HG03342 (cell line): Measurements from ENCODE around the gene MGAT5B.
"Not testable (repeated sequence)": the region's sequence is repeated elsewhere in the genome, so short reads cannot be mapped to it uniquely, and the experiment has no call there.

Experiments used
- ATAC-seq: cut with Tn5 transposase; IDR thresholded peaks from one replicate; pipeline ENCODE4 v1.9.1; 2021; ENCODE audit warnings: mild to moderate bottlenecking, moderate library complexity; ENCODE audit not compliant: unreplicated experiment

Gene MGAT5B, protein sequence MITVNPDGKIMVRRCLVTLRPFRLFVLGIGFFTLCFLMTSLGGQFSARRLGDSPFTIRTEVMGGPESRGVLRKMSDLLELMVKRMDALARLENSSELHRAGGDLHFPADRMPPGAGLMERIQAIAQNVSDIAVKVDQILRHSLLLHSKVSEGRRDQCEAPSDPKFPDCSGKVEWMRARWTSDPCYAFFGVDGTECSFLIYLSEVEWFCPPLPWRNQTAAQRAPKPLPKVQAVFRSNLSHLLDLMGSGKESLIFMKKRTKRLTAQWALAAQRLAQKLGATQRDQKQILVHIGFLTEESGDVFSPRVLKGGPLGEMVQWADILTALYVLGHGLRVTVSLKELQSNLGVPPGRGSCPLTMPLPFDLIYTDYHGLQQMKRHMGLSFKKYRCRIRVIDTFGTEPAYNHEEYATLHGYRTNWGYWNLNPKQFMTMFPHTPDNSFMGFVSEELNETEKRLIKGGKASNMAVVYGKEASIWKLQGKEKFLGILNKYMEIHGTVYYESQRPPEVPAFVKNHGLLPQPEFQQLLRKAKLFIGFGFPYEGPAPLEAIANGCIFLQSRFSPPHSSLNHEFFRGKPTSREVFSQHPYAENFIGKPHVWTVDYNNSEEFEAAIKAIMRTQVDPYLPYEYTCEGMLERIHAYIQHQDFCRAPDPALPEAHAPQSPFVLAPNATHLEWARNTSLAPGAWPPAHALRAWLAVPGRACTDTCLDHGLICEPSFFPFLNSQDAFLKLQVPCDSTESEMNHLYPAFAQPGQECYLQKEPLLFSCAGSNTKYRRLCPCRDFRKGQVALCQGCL

DNA sequence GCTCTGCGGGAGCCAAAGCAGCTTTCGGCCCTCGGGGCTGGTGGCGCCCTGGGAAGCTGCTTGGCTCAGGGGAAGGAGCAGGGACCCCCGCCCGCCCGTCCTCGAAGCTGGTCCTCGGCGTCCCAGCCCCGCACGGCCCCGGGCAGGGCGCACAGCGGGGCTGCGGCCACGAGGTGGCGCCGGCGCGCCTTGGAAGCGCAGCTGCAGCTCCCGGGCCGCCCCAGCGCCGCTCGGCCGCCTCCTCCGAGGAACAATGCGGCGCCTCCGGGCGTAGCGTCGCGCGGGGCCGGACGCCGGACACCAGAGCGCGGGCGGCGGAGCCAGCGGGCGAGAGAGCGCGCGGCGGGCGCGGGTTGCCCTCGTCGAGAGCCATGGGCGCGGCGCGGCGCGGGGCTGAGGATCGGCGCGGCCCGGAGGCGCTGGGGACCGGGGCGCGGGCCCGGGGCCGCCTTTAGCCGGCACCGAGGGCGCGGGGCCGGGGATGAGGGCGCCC is at the start of gene MGAT5B:
TSS of gene MGAT5B (plus strand) at position 229 of the 493 bp plus-strand sequence. CDS start 626 bp downstream, outside the sequence.
- peak; percentile 80 for ATAC-seq

DNA sequence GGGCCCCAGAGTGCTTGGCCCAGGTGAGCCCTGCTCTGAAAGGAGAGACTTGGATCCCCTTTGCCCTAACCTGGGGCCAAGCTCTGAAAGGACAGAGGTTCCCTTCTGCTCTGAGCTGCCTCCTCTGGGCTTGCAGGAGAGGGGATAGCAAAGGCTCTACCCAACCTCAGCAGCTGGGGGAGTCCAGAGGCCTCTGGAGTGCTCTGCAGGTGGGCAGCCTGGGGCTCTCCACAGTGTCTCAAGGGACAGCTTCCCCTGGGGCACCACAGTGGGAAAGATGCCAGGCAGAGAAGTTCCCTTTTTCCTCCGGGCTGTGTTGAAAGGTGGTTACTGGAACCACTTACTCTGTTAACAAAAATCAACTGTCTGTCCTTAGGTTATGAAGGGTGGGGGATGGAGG is 48.2 kb upstream of the MGAT5B start:
- ATAC-seq = no peak

DNA sequence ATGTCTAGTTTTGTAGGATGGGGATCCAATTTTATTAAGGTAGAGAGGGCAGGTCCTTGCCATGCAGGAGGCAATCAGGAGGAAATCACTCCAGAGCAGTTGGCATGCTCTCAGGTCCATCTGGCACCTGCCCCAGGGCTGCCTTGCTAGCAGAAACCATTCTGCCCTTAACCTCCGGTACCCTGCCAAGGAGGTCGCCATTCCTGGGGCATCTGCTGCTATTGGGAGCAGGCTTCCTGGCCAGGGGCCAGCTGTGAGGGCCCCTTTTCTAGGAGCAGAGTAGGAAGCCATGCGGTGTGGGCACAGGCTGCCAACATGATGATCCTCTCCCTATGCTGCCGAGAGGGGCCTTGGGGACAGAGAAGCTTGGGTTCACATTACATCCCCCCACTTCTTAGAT is 47.6 kb upstream of the MGAT5B start:
- ATAC-seq = no peak

DNA sequence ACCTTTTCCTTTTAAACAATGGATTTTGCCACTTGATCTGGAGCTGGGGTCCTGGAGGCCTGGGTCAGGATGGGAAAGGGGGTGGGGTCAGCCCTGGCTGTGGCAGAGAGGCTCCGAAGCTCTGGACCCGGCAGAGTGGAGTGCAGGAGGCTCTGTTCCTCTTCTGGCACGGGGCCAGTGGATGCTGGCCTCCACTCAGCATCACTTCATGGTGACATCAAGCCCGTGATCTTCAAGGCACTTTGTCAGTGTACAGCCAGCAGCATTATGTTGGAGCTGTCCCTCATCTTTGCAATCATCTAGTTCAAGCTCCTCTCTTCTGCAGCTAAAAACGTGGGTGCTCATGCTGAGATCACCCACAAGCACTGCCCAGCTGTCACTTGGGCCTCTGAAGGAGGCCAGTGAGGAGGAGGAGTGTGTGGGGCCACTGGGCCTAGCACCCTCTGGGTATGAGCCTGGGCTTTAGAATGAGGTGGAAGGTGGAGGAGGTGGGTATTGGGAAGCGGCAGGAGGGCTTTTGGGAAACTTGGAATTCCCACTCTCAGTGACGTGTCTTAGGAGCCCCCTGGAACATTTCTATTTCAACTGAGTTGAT is 45.9 kb upstream of the MGAT5B start:
- no peak for ATAC-seq

DNA sequence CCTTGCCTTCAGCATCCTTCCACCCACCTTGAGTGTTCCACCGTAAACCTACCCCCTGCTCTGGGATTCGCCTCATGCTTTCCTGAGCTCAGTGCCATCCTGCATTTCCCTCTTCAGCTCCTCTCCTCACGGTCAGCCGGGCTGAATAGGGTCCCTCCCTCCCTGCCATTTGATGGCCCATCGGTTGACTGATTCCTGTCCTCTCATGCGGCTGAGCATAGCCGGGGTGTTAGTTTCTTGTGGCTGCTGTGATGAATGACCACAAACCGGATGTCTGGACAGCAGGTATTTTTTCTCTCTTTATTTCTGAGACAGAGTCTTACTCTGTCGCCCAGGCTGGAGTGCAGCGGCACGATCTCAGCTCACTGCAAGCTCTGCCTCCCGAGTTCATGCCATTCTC is 44.1 kb upstream of the MGAT5B start:
- no peak for ATAC-seq

DNA sequence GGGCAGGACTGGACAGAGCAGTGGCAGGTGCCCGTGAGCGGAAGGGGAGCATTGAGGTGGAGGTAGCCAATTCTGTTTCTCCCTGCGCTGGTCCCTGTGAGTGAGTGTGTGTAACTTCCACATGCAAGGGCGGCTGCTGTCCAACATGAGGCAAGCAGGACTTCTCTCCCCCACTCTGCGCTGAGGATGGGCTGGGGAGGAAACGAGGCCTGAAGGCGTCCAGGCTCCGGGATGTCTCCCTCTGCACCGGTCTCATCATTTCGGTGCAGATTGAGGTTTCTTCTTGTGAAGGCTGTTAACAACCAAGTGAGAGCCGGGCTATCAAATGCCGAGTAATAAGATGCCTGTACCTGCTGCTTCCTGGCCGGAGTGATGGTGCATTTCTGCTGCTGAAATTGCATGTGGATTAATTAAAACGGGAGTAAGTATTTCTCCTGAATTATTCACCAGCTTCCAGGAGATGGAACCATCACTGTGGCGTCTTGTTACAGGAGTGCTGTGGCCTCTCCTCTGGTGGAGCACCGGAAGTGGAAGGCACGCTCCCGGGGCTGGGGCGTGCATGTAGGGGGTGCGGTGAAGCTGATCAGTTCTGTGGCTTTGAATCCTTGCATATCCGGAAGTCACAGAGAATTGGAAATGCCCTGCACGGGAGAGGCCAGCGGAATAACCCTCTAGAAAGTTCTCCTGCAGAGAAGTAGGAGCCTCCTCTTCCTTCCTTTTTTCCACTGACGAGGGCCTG is 41.7 kb upstream of the MGAT5B start:
- ATAC-seq = no peak

DNA sequence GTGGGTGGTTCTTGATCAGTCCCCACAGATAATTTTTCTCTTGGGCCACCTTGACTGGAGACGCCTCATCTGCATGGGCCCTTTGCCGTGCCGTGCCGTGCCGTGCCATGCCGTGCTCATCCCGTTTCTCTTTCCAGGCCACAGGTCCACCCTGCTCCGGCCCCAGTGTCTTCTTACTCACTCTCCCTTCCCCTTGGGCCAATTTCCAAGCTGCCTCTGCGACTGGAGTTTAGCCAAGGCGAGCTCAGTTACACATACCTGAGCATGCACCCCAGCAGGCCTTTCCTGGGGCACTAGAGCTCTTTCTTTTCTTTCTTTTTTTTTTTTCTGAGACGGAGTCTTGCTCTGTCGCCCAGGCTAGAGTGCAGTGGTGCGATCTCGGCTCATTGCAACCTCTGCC is 40.5 kb upstream of the MGAT5B start:
- ATAC-seq = no peak

DNA sequence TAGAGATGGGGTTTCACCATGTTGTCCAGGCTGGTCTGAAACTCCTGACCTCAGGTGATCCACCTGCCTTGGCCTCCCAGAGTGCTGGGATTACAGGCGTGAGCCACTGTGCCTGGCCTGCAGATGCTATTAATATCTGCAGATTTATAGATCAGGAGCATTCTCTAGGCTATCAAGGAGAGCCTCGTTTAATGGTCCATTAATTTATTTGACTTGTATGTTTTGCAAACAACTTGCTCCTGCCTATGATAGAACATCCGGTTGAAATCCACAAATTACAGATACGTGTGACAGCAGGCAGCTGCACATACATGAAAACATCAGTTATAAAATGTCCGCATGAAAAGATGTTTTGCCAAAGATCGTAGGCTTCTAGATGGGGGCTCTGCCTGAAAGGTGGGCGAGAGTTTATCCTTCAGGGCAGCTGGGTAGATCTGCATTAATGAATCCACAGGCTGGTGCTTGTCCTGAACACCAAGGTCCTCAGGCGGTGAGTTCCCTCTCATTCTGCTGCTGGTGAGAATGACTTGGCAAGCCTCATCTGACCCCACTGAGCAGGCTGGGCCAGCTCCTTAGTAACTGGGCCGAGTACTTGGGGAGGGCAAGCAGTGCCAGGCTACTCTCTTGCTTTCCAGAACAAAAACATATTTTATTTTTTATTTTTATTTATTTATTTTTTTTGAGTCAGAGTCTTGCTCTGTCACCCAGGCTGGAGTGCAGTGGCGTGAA is 37.1 kb upstream of the MGAT5B start:
- ATAC-seq = no peak

DNA sequence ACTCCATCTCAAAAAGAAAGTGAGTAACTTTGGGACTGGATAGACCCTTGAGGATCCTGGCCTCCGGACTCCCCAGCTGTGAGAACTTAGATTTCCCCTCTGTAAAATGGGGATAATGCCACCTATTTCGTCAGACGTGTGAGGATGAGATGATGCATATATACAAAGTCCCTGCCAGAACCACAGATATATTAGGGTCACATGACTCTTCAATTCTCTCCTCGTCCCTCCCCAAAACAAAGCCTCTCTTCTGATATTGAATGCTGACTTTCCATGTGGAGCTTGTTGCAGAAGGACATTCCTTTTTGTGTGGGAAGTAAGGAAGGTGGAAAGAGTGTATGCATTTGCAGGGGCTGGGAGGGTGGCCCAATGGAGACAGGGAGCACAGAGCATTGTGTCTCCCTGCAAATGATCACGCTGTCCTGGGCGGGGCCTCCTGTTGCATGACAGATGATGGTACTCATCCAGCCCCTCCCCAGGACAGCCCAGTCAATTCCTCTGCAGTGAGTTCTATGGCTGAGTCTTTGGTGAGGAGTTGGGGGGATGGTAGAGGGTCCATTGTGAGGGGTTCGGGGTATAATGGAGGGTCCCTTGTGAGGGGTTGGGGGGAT is 35.1 kb upstream of the MGAT5B start:
- ATAC-seq = no peak

DNA sequence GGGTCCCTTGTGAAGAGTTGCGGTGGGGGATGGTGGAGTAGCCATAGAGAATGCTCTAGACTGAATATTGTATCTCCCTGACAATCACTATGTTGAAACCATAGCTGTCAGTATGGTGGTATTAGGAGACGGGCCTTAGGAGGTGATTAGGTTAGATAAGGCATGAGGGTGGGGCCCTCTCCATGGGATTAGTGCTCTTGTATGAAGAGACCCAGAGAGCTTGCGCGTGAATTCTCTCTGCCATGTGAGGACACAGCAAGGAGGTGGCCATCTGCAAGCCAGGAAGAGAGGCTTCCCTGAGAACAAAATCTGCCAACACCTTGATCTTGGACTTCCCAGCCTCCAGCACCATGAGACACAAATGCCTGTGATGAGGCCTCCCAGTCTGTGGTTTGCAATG is 34.5 kb upstream of the MGAT5B start:
- no peak for ATAC-seq

DNA sequence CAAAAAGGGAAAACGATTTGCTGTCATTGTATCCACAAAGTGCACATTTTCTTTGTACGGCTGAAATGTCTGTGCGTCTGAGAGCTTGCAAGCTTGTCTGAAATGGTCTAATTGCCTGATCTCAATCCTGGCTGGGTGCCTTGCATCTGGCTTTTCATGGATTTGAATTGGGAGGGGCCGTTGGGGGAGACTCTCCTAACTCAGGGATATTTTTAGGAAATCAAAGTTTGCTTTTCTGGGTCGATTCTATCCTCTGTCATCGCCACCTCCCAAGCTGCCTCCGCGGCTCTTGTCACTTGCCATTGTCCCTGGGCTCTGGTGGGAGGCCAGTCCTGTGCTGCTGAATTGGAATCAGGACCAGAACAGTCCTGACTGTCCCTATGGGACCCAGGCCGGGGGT is 33.3 kb upstream of the MGAT5B start:
- ATAC-seq = no peak

DNA sequence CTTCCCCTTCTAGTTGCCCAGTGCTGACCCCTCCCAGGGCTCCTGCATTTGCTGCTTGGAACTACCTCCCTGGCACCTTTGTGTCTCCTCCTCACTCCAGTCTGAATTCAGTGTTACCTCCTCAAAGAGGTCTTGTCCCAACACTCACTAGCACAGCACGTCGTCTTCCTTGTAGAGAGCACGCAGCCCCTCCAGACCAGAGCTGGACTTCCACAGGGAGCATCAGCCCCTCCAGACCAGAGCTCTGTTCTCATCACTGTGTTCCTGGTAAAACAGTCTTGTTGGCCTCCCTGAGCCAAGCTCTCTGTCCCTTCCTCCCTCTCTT is 27.8 kb upstream of the MGAT5B start:
- ATAC-seq = no peak

DNA sequence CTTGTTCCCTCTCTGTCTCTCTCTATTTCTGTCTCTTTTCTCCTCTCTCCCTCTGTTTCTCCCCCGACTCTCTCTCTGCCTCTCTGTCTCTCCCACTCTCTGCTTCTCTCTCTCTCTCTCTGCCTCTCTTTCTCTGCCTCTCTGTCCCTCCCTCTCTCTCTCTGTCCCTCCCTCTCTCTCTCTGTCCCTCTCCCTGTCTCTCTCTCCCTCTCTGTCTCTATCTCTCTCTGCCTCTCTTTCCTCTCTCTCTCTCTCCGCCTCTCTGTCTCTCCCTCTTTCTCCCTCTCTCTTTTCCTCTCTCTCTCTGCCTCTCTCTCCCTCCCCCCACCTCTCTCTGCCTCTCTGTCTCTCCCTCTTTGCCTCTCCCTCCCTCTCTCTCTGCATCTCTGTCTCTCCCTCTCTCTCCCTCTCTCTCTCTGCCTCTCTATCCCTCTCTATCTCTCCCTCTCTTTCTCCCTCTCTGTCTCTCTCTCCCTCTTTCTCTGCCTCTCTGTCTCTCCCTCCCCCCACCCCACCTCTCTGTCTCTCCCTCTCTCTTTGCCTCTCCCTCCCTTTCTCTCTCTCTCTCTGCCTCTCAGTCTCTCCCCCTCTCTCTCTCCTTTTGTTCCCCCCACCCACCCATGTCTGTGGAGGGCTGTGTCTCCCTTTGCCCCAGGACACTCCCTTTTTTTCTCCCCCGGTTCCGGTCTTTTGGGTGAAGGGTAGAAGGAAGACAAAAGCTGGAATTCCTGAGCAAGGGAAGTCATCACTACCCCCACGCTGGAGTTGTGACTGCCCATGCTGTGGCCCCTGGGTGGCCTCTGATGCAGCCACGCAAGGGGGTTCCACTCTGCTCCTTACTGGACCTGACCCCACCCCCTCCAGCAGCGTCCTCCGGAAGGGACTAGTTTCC is 27.1 kb upstream of the MGAT5B start:
- ATAC-seq = no peak

DNA sequence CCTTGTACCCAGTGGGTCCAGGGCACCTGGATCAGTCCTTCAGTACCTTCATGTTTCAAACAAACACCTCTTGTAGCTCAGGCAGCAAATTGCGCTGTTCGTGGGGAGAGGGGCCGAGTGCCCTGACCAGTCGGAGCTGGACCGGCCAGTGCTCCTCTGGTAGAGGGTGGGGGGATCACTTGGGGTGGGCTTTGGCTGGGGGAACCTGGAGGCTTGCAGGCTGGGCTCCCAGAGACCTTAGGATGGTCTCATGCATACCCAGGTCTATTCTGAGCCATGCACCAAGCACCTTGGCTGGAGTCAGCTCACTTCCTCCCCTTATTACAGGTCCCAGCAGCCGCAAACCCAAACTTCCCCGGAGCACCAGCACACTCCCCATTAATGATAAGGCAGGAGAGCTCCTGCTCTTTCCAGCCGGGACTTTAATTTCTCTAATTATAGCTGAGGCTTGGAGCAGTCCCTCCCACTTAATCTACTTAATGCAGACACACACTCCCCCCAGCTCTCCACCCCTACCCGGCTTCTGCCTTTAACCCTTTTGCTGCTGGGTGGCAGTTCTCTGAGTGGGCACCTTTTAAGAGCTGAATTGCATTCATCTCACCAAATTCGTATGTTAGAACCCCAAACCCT is 26.3 kb upstream of the MGAT5B start:
- ATAC-seq = no peak

DNA sequence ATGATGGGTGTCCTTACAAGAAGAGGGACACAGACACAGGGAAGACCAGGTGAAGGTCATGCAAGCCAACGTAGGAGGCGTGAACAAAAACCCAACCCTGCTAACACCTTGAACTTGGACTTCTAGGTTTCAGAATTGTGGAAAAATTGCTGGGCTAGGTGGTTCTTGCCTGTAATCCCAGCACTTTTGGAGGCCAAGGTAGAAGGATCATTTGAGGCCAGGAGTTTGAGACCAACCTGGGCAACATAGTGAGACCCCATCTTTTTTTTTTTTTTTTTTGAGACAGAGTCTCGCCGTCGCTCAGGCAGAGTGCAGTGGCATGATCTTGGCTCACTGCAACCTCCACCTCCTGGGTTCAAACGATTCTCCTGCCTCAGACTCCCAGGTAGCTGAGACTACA is 25.1 kb upstream of the MGAT5B start:
- not testable (repeated sequence) for ATAC-seq

DNA sequence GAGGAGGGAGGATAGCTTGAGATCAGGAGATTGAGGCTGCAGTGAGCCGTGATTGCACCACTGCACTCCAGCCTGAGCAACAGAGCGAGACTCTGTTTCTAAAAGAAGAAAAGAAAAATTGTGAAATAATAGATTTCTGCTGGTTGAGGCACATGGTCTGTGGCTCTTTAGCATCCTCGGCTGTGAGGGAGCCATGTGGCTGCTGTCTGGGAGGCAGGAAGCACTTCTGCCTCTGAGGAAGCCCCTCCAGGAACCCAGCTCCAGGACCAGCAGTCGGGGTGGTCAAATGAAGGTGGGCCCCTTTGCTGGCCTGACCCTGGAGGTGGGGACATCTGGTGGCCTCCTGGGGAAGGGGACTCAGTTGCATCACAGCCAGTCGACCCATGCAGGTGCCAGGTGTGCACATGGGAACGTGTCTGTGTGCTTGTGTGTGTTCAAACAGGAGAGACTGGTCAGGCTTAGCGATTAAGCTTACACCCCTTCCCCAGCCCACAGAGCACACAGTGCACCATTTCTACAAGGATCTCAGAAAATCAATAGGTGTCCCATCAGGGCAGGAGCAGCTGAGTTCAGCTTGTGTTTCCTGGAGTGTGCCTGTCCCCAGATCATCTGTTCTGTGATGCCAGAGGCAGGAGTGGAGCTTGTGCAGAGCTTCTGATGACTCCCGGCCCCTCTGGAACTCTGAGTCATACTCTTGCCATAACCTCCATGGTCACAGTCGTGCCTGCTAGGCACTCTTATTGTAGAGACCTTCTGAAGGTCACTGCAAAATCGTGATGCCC is 24.3 kb upstream of the MGAT5B start:
- ATAC-seq = no peak

DNA sequence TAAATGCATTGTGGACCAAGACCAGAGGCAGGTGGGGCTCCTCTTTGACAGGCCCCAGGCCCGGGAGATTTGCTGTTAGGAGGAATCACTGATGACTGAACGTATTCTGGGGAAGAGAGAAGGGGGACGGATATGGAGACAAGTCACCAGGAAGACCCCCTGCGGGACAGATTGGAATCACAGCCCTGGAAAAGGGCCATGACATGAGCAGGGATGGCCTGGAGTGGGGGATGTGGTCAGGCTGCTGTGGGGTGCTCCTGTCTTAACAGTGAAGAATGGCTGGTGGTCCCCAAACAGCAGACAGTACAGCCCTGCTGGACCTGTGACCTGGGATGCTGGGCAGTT is 23.7 kb upstream of the MGAT5B start:
- no peak for ATAC-seq

DNA sequence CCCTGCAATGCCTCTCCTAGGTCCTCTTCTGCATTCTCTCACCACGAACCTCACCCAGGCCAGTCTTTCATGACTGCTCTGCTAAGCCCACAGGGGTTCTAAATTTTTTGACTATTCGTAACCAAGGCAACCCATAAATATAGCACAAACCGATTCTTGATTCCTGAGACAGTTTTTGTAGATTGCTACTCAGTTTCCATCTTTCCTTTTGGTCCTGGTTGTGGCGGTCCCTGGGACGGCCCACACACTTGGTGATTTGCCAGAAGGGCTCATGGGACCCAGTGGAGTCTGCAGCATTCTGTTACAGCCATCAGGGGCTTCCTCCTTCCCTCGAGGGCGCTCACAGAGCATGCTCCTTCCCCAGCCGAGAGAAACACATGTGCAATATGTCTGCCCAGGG is 23.4 kb upstream of the MGAT5B start:
- no peak for ATAC-seq
